Chondrocyte (in vitro differentiated cells): Measurements from ENCODE around the gene CD3D. TPM values are rescaled to one million over a fixed set of nuclear protein-coding genes. Genes with fewer than 3 reads are reported as not detected.

ENCODE experiments used
- DNase-seq: peaks from one replicate; pipeline ENCODE4 v3.0.0; 2021; ENCODE audit warnings: mixed read lengths, low spot score
- H3K27ac Mint-ChIP-seq: one replicate; pipeline ENCODE4 v1.8.0; 2021; ENCODE audit warnings: mild to moderate bottlenecking, moderate library complexity, mixed read lengths; ENCODE audit not compliant: unreplicated experiment
- H3K27me3 Mint-ChIP-seq: 2 replicates; pipeline ENCODE4 v1.8.0; 2021; ENCODE audit warnings: low read depth, mixed read lengths
- H3K36me3 Mint-ChIP-seq: 2 replicates; pipeline ENCODE4 v1.8.0; 2021; ENCODE audit warnings: low read depth, mixed read lengths
- H3K4me1 Mint-ChIP-seq: 2 replicates; pipeline ENCODE4 v1.8.0; 2021; ENCODE audit warnings: low read depth, mild to moderate bottlenecking, mixed read lengths
- H3K4me3 Mint-ChIP-seq: one replicate; pipeline ENCODE4 v1.8.0; 2021; ENCODE audit warnings: mild to moderate bottlenecking, moderate library complexity, mixed read lengths; ENCODE audit not compliant: unreplicated experiment
- H3K9me3 Mint-ChIP-seq: 2 replicates; pipeline ENCODE4 v1.8.0; 2021; ENCODE audit warnings: low read depth, mixed read lengths
- CTCF ChIP-seq: fragments of 200-600 bp; sonication (generic); IDR thresholded peaks from 2 replicates; pipeline ENCODE4 v1.5.0; 2021; ENCODE audit warnings: antibody characterized with exemption, mild to moderate bottlenecking, moderate library complexity
- total RNA-seq: library from RNA; stranded (reverse); gene quantifications from 3 replicates; pipeline ENCODE4 v1.2.1, GENCODE V29; 2021

Gene CD3D
- total RNA-seq, 1 donor from 2014 or later, result not detected

- TF ChIP-seq CTCF, result no peak
- Mint-ChIP-seq H3K36me3 (peaks cover 18% of the 10 kb centered on the region), H3K9me3 (no peaks in the 10 kb centered on the region), H3K27me3 (no peaks in the 10 kb centered on the region), H3K27ac (no peak overlapping the region), H3K4me1 (peaks cover 9% of the 10 kb centered on the region), H3K4me3 (no peak overlapping the region)
- no peak for DNase-seq
These were observed 23.8 kb upstream of the CD3D start for GRCh38 chr11:118366287-118366686.

GRCh38 chr11:118364956-118365615, 22.6 kb upstream of the CD3D start:
- Mint-ChIP-seq H3K9me3 (no peaks in the 10 kb centered on the region), H3K36me3 (peaks cover 11% of the 10 kb centered on the region), H3K4me3 (no peak overlapping the region), H3K27ac (no peak overlapping the region), H3K27me3 (no peaks in the 10 kb centered on the region), H3K4me1 (peaks cover 17% of the 10 kb centered on the region)
- DNase-seq, result no peak
- TF ChIP-seq CTCF, result no peak

GRCh38 chr11:118359295-118359958, 16.9 kb upstream of the CD3D start, which contains the start of gene UBE4A:
Gene UBE4A (plus strand): TSS chr11:118359600. CDS start chr11:118365081, 5,481 bp downstream.
- H3K27me3 Mint-ChIP-seq, result peaks cover 2% of the 10 kb centered on the region
- DNase-seq, result peak; percentile 97
- TF ChIP-seq CTCF, result no peak
- peaks cover 4% of the 10 kb centered on the region for H3K36me3 Mint-ChIP-seq
- peaks cover 31% of the 10 kb centered on the region for H3K4me1 Mint-ChIP-seq
- peak within 1 kb of the TSS; percentile 90 for H3K27ac Mint-ChIP-seq
- peak within 1 kb of the TSS; percentile 95 for H3K4me3 Mint-ChIP-seq
- peaks cover 4% of the 10 kb centered on the region for H3K9me3 Mint-ChIP-seq

- peaks cover 4% of the 10 kb centered on the region for H3K9me3 Mint-ChIP-seq
- H3K4me3 Mint-ChIP-seq, result no peak overlapping the region
- no peak for TF ChIP-seq CTCF
- H3K27me3 Mint-ChIP-seq, result peaks cover 3% of the 10 kb centered on the region
- H3K4me1 Mint-ChIP-seq, result peaks cover 31% of the 10 kb centered on the region
- peaks cover 4% of the 10 kb centered on the region for H3K36me3 Mint-ChIP-seq
- no peak for DNase-seq
- no peak overlapping the region for H3K27ac Mint-ChIP-seq
These were observed 15.6 kb upstream of the CD3D start for GRCh38 chr11:118358071-118358470.

GRCh38 chr11:118353084-118353710, 10.7 kb upstream of the CD3D start:
- no peak overlapping the region for H3K4me3 Mint-ChIP-seq
- no peaks in the 10 kb centered on the region for H3K4me1 Mint-ChIP-seq
- TF ChIP-seq CTCF, result peak; percentile 88
- H3K36me3 Mint-ChIP-seq, result no peaks in the 10 kb centered on the region
- no peaks in the 10 kb centered on the region for H3K9me3 Mint-ChIP-seq
- H3K27me3 Mint-ChIP-seq, result peaks cover 33% of the 10 kb centered on the region
- H3K27ac Mint-ChIP-seq, result no peak overlapping the region
- DNase-seq, result no peak
